MM.1S (cell line): ENCODE measurements around the gene TGM6.

Experiments used
- DNase-seq: peaks from one replicate; pipeline ENCODE4 v3.0.0-alpha.2; 2015
- H2AFZ ChIP-seq: fragments of 300-600 bp; sonication (generic); 2 replicates; pipeline ENCODE4 v1.6.0; 2016; ENCODE audit warnings: antibody characterized with exemption, low read length
- H3F3A ChIP-seq: fragments of 300-600 bp; sonication (generic); 2 replicates; pipeline ENCODE4 v1.6.1; 2016; ENCODE audit warnings: mild to moderate bottlenecking, antibody characterized with exemption, low read length, moderate library complexity, mixed read lengths; ENCODE audit not compliant: insufficient read depth
- H3K27ac ChIP-seq: fragments of 300-600 bp; sonication (generic); 2 replicates; pipeline ENCODE4 v1.5.1; 2016; ENCODE audit warnings: mild to moderate bottlenecking, low read length
- H3K27me3 ChIP-seq: fragments of 300-600 bp; sonication (generic); replicated peaks from 2 replicates; pipeline ENCODE4 v1.6.0; 2016; ENCODE audit warnings: low read length; ENCODE audit not compliant: insufficient read depth
- H3K36me3 ChIP-seq: fragments of 300-600 bp; sonication (generic); replicated peaks from 2 replicates; pipeline ENCODE4 v1.6.1; 2016; ENCODE audit warnings: mild to moderate bottlenecking, low read length, mixed read lengths; ENCODE audit not compliant: insufficient read depth
- H3K4me1 ChIP-seq: fragments of 300-600 bp; sonication (generic); 2 replicates; pipeline ENCODE4 v1.6.1; 2016; ENCODE audit warnings: low read length, mixed read lengths
- H3K4me2 ChIP-seq: fragments of 300-600 bp; sonication (generic); 2 replicates; pipeline ENCODE4 v1.6.0; 2016; ENCODE audit warnings: low read depth, low read length
- H3K4me3 ChIP-seq: fragments of 300-600 bp; sonication (generic); 2 replicates; pipeline ENCODE4 v1.5.1; 2016; ENCODE audit warnings: low read length, mixed read lengths
- H3K79me2 ChIP-seq: fragments of 300-600 bp; sonication (generic); 2 replicates; pipeline ENCODE4 v1.6.1; 2016; ENCODE audit warnings: mixed run types, low read length, mixed read lengths
- H3K9ac ChIP-seq: fragments of 300-600 bp; sonication (generic); 2 replicates; pipeline ENCODE4 v1.6.1; 2016; ENCODE audit warnings: low read length, mixed read lengths
- H3K9me2 ChIP-seq: fragments of 300-600 bp; sonication (generic); replicated peaks from 2 replicates; pipeline ENCODE4 v1.6.1; 2016; ENCODE audit warnings: mild to moderate bottlenecking, low read length, mixed read lengths; ENCODE audit not compliant: insufficient read depth
- H3K9me3 ChIP-seq: fragments of 300-600 bp; sonication (generic); replicated peaks from 2 replicates; pipeline ENCODE4 v1.6.1; 2016; ENCODE audit warnings: mild to moderate bottlenecking, low read length, mixed read lengths; ENCODE audit not compliant: insufficient read depth
- H4K20me1 ChIP-seq: fragments of 300-600 bp; sonication (generic); 2 replicates; pipeline ENCODE4 v1.6.1; 2016; ENCODE audit warnings: mild to moderate bottlenecking, low read length, moderate library complexity, mixed read lengths; ENCODE audit not compliant: insufficient read depth
- CTCF ChIP-seq: fragments of 300-600 bp; sonication (generic); IDR thresholded peaks from 2 replicates; pipeline ENCODE4 v1.5.1; 2016; ENCODE audit warnings: antibody characterized with exemption, low read length, mixed read lengths
- EZH2 ChIP-seq: fragments of 300-600 bp; sonication (generic); optimal IDR thresholded peaks from 2 replicates; pipeline ENCODE3; 2017; ENCODE audit warnings: low read depth, mild to moderate bottlenecking, antibody characterized with exemption, low read length, mixed read lengths
- EZH2phosphoT487 ChIP-seq: fragments of 300-600 bp; sonication (generic); IDR thresholded peaks from 2 replicates; pipeline ENCODE4 v1.6.1; 2018; ENCODE audit warnings: antibody characterized with exemption, low read length

Gene TGM6

GRCh38 chr20:2357114-2357513 is 23.6 kb upstream of the TGM6 start:
- H3F3A ChIP-seq, result no peaks in the 10 kb centered on the region
- H3K79me2 ChIP-seq, result no peaks in the 10 kb centered on the region
- H3K27ac ChIP-seq, result no peak overlapping the region
- TF ChIP-seq CTCF, result no peak
- no peak for TF ChIP-seq EZH2
- no peak for TF ChIP-seq EZH2phosphoT487
- DNase-seq, result no peak
- H3K4me1 ChIP-seq, result 0 out of 2 replicates have a peak, but pooled peaks cover 2% of the 10 kb centered on the region
- no peak overlapping the region for H3K4me2 ChIP-seq
- H3K36me3 ChIP-seq, result no peaks in the 10 kb centered on the region
- H3K9ac ChIP-seq, result no peak overlapping the region
- no peaks in the 10 kb centered on the region for H3K27me3 ChIP-seq
- H3K9me3 ChIP-seq, result no peaks in the 10 kb centered on the region
- H4K20me1 ChIP-seq, result no peaks in the 10 kb centered on the region
- no peak overlapping the region for H2AFZ ChIP-seq
- no peak overlapping the region for H3K4me3 ChIP-seq
- H3K9me2 ChIP-seq, result no peaks in the 10 kb centered on the region

GRCh38 chr20:2358006-2358405 is 22.7 kb upstream of the TGM6 start:
- no peaks in the 10 kb centered on the region for H3K9me2 ChIP-seq
- no peak overlapping the region for H2AFZ ChIP-seq
- no peaks in the 10 kb centered on the region for H3K27me3 ChIP-seq
- no peaks in the 10 kb centered on the region for H3F3A ChIP-seq
- no peak overlapping the region for H3K4me2 ChIP-seq
- H3K79me2 ChIP-seq, result no peaks in the 10 kb centered on the region
- no peak overlapping the region for H3K9ac ChIP-seq
- H3K4me1 ChIP-seq, result no peaks in the 10 kb centered on the region
- no peaks in the 10 kb centered on the region for H3K9me3 ChIP-seq
- no peak for DNase-seq
- H3K36me3 ChIP-seq, result no peaks in the 10 kb centered on the region
- no peak overlapping the region for H3K4me3 ChIP-seq
- no peaks in the 10 kb centered on the region for H4K20me1 ChIP-seq
- H3K27ac ChIP-seq, result no peak overlapping the region
- TF ChIP-seq CTCF, result no peak
- TF ChIP-seq EZH2phosphoT487, result no peak
- TF ChIP-seq EZH2, result no peak

- H3K9me2 ChIP-seq, result no peaks in the 10 kb centered on the region
- no peak overlapping the region for H3K9ac ChIP-seq
- H3K36me3 ChIP-seq, result no peaks in the 10 kb centered on the region
- H3K9me3 ChIP-seq, result no peaks in the 10 kb centered on the region
- H3K27ac ChIP-seq, result no peak overlapping the region
- no peaks in the 10 kb centered on the region for H3K4me1 ChIP-seq
- no peak for DNase-seq
- H3K27me3 ChIP-seq, result no peaks in the 10 kb centered on the region
- no peaks in the 10 kb centered on the region for H3K79me2 ChIP-seq
- no peak overlapping the region for H2AFZ ChIP-seq
- no peaks in the 10 kb centered on the region for H4K20me1 ChIP-seq
- TF ChIP-seq EZH2, result no peak
- TF ChIP-seq EZH2phosphoT487, result no peak
- TF ChIP-seq CTCF, result no peak
- no peak overlapping the region for H3K4me2 ChIP-seq
- no peaks in the 10 kb centered on the region for H3F3A ChIP-seq
- no peak overlapping the region for H3K4me3 ChIP-seq
Measured at GRCh38 chr20:2361035-2361593, 19.6 kb upstream of the TGM6 start.
